K562 (cell line): ENCODE data around the gene HOGA1. TPM values are rescaled to one million over a fixed set of nuclear protein-coding genes. Genes with fewer than 3 reads are reported as not detected.

Source experiments
- COPS2 ChIP-seq: fragments of 450-650 bp; conservative IDR thresholded peaks from 2 replicates; pipeline ENCODE4 v1.6.1; 2016; ENCODE audit warnings: mild to moderate bottlenecking, moderate library complexity
- CREM ChIP-seq: IDR thresholded peaks from 2 replicates; pipeline ENCODE4 v1.6.1; 2014; ENCODE audit warnings: antibody characterized with exemption, low read depth
- FOSL1 ChIP-seq: fragments of 200-800 bp; sonication (Bioruptor generic); conservative IDR thresholded peaks from 2 replicates; pipeline ENCODE4 v1.6.1; 2016; ENCODE audit warnings: missing genetic modification characterization, missing compliant biosample characterization
- IRF9 ChIP-seq: fragments of 450-650 bp; IDR thresholded peaks from 2 replicates; pipeline ENCODE4 v1.6.1; 2016; ENCODE audit warnings: missing biosample characterization, missing genetic modification characterization
- MCM5 ChIP-seq: fragments of 450-650 bp; IDR thresholded peaks from 2 replicates; pipeline ENCODE4 v1.6.1; 2016; ENCODE audit warnings: low read depth
- MEIS2 ChIP-seq: fragments of 450-650 bp; IDR thresholded peaks from 2 replicates; pipeline ENCODE4 v1.6.1; 2014; ENCODE audit warnings: mild to moderate bottlenecking; ENCODE audit not compliant: partially characterized antibody
- NFE2 ChIP-seq: IDR thresholded peaks from 2 replicates; pipeline ENCODE4 v1.6.1; 2014; ENCODE audit warnings: antibody characterized with exemption, low read depth
- NFXL1 ChIP-seq: fragments of 450-650 bp; formaldehyde crosslinking; IDR thresholded peaks from 2 replicates; pipeline ENCODE4 v1.4.0; 2021; ENCODE audit warnings: mild to moderate bottlenecking
- SPI1 ChIP-seq: IDR thresholded peaks from 2 replicates; pipeline ENCODE4 v1.6.1; 2011; ENCODE audit warnings: low read depth, low read length, control low read depth, borderline replicate concordance
- TEAD2 ChIP-seq: fragments of 450-650 bp; IDR thresholded peaks from 2 replicates; pipeline ENCODE4 v1.6.1; 2016; ENCODE audit warnings: missing genetic modification characterization, control low read depth, missing compliant biosample characterization
- TFAM ChIP-seq: fragments of 250-450 bp; sonication (Bioruptor Pico); conservative IDR thresholded peaks from 2 replicates; pipeline ENCODE4 v1.5.0; 2021; ENCODE audit warnings: mild to moderate bottlenecking, moderate library complexity
- ZFPM2 ChIP-seq: fragments of 250-450 bp; sonication (Bioruptor Pico); IDR thresholded peaks from 2 replicates; pipeline ENCODE4 v1.5.1; 2022; ENCODE audit warnings: mild to moderate bottlenecking
- ZNF12 ChIP-seq: sonication (generic); formaldehyde crosslinking; IDR thresholded peaks from 2 replicates; pipeline ENCODE4 v1.4.0; 2020; ENCODE audit warnings: mild to moderate bottlenecking, missing genetic modification reagents
- ZNF384 ChIP-seq: IDR thresholded peaks from 2 replicates; pipeline ENCODE4 v1.6.1; 2012; ENCODE audit warnings: low read depth, low read length, improper control_type of control experiment
- ZNF408 ChIP-seq: fragments of 250-450 bp; sonication (Bioruptor Pico); IDR thresholded peaks from 2 replicates; pipeline ENCODE4 v1.4.0; 2020; ENCODE audit warnings: low read depth, mild to moderate bottlenecking, moderate library complexity
- ZNF778 ChIP-seq: fragments of 450-650 bp; formaldehyde crosslinking; IDR thresholded peaks from 2 replicates; pipeline ENCODE4 v1.4.0; 2020; ENCODE audit warnings: mild to moderate bottlenecking, moderate library complexity
- polyA plus RNA-seq, 8 experiments: library from polyadenylated mRNA; depleted of rRNA in 4 of 8; stranded (reverse) in 5 of 8; unstranded in 3 of 8; fragments of >200 nt; fragmentation: Nextera tagmentation in 2 of 8; fragmentation: Illumina TruSeq in 1 of 8; extraction: Ambion mirVana in 2 of 8; extraction: Trizol in 1 of 8; gene quantifications; 2 replicates each; pipeline versions ENCODE4 v1.2.1 to v1.2.3, GENCODE V29; 2011 to 2014; ENCODE audit warnings: inconsistent platforms in 1 of 8, missing spikeins in 1 of 8
- total RNA-seq, 7 experiments: library from RNA; depleted of rRNA in 6 of 7; stranded (reverse); fragments of >200 nt in 6 of 7; fragmentation: Illumina TruSeq in 2 of 7; extraction: Trizol in 2 of 7; gene quantifications; 2 replicates each; pipeline versions ENCODE4 v1.2.1 to v1.2.3, GENCODE V29; 2011 to 2021; ENCODE audit warnings: low replicate concordance in 1 of 7
- TF ChIP-seq, protein P1 (sequence below), 3 experiments: IDR thresholded peaks in 2 of 3; conservative IDR thresholded peaks in 1 of 3; 2 replicates each; pipeline ENCODE4 v1.5.1; 2011 to 2012; ENCODE audit warnings: low read length in 3 of 3, mild to moderate bottlenecking in 3 of 3, control low read depth in 2 of 3, improper control_type of control experiment in 1 of 3, inconsistent platforms in 1 of 3, low read depth in 1 of 3, mixed read lengths in 1 of 3, moderate library complexity in 1 of 3; ENCODE audit not compliant: insufficient read depth in 2 of 3
- TF ChIP-seq, protein P2 (sequence below): fragments of 450-650 bp; IDR thresholded peaks from 2 replicates; pipeline ENCODE4 v1.6.1; 2016; ENCODE audit warnings: antibody characterized with exemption
- TF ChIP-seq, protein P3 (sequence below): fragments of 250-450 bp; sonication (Bioruptor Pico); IDR thresholded peaks from 2 replicates; pipeline ENCODE4 v1.4.0; 2020; ENCODE audit warnings: mild to moderate bottlenecking
- TF ChIP-seq, protein P4 (sequence below), 2 experiments: IDR thresholded peaks in 1 of 2; conservative IDR thresholded peaks in 1 of 2; 2 replicates each; pipeline ENCODE4 v1.6.1; 2016; ENCODE audit warnings: low read depth in 2 of 2, mild to moderate bottlenecking in 1 of 2, missing compliant biosample characterization in 1 of 2, missing genetic modification characterization in 1 of 2, moderate library complexity in 1 of 2

The HOGA1 gene
- total and polyA plus RNA-seq, 9 of the 15 experiments (the other 6 are each of a cell fraction or from before 2014, with no cell fraction given), result not detected

DNA sequence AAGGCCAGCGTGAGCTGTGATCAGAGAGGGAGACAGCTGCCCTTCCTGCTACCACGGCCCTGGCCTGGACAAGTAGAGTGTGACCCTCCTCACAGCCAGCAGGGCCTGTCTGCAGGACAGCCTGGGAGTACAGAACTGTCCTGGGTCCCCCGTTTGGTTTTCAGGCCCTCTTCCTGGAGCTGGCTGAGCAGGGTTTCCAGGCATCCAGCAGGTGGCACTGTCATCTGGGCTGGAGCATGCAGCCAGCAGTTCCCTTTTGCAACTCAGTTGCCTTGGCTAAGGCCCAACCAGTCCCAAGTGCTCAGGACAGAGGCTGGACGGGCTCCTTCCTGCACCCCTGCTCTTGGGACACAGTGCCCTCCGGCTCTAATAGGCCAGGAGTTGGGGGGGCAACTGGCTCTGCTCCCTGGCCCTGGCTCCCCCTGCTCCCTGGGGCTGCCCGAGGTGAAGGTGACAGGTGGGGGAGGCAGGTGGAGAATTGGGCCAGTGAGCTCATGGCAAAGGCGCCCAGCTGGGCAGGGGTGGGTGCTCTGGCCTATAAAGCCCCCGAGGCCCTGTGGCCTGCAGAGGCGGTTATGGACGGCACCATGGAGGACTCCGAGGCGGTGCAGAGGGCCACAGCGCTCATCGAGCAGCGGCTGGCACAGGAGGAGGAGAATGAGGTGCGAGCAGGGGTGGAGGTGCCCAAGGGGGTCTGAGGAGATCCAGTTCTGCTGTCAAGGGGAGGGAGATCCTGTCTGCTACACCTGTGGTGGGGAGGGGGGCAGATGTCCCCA is 11.8 kb upstream of the HOGA1 start, which contains the start of gene ANKRD2 (continued):
- TF ChIP-seq, protein P1, sequence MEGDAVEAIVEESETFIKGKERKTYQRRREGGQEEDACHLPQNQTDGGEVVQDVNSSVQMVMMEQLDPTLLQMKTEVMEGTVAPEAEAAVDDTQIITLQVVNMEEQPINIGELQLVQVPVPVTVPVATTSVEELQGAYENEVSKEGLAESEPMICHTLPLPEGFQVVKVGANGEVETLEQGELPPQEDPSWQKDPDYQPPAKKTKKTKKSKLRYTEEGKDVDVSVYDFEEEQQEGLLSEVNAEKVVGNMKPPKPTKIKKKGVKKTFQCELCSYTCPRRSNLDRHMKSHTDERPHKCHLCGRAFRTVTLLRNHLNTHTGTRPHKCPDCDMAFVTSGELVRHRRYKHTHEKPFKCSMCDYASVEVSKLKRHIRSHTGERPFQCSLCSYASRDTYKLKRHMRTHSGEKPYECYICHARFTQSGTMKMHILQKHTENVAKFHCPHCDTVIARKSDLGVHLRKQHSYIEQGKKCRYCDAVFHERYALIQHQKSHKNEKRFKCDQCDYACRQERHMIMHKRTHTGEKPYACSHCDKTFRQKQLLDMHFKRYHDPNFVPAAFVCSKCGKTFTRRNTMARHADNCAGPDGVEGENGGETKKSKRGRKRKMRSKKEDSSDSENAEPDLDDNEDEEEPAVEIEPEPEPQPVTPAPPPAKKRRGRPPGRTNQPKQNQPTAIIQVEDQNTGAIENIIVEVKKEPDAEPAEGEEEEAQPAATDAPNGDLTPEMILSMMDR (IDR thresholded peaks at IDR 0.05 in 2 of 3, conservative IDR thresholded peaks at IDR 0.05 in 1 of 3; ENCODE audit: insufficient read depth in 2 of 3, low read depth in 1 of 3, low read length in 3 of 3), result peak; percentile 82 to 88 (median 84)
- TF ChIP-seq MEIS2 (no peak), TEAD2 (no peak), IRF9 (tag) (no peak), ZNF384 (no peak), COPS2 (no peak), NFXL1 (CRISPR knock-in tag) (no peak), ZNF408 (CRISPR knock-in tag) (no peak), TFAM (CRISPR knock-in tag) (no peak), ZFPM2 (no peak), SPI1 (peak; percentile 87), FOSL1 (tag) (no peak), ZNF778 (no peak), CREM (no peak), MCM5 (no peak), NFE2 (peak; percentile 37; the same call in 1 of the 2 replicates), ZNF12 (CRISPR knock-in tag) (no peak)
- TF ChIP-seq, protein P2, sequence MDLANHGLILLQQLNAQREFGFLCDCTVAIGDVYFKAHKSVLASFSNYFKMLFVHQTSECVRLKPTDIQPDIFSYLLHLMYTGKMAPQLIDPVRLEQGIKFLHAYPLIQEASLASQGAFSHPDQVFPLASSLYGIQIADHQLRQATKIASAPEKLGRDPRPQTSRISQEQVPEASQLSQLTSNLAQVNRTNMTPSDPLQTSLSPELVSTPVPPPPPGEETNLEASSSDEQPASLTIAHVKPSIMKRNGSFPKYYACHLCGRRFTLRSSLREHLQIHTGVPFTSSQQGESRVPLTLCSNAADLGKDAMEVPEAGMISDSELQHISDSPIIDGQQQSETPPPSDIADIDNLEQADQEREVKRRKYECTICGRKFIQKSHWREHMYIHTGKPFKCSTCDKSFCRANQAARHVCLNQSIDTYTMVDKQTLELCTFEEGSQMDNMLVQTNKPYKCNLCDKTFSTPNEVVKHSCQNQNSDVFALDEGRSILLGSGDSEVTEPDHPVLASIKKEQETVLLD, result no peak
- TF ChIP-seq, protein P3, sequence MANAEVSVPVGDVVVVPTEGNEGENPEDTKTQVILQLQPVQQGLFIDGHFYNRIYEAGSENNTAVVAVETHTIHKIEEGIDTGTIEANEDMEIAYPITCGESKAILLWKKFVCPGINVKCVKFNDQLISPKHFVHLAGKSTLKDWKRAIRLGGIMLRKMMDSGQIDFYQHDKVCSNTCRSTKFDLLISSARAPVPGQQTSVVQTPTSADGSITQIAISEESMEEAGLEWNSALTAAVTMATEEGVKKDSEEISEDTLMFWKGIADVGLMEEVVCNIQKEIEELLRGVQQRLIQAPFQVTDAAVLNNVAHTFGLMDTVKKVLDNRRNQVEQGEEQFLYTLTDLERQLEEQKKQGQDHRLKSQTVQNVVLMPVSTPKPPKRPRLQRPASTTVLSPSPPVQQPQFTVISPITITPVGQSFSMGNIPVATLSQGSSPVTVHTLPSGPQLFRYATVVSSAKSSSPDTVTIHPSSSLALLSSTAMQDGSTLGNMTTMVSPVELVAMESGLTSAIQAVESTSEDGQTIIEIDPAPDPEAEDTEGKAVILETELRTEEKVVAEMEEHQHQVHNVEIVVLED (CRISPR knock-in tag), result no peak
- TF ChIP-seq, protein P4, sequence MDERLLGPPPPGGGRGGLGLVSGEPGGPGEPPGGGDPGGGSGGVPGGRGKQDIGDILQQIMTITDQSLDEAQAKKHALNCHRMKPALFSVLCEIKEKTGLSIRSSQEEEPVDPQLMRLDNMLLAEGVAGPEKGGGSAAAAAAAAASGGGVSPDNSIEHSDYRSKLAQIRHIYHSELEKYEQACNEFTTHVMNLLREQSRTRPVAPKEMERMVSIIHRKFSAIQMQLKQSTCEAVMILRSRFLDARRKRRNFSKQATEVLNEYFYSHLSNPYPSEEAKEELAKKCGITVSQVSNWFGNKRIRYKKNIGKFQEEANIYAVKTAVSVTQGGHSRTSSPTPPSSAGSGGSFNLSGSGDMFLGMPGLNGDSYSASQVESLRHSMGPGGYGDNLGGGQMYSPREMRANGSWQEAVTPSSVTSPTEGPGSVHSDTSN (CRISPR knock-in tag; IDR thresholded peaks at IDR 0.05; ENCODE audit: low read depth), result no peak
- TF ChIP-seq, protein P4 (tag; conservative IDR thresholded peaks at IDR 0.05; ENCODE audit: low read depth), result no peak
